ENCODE data around the gene PAXIP1.

DNA sequence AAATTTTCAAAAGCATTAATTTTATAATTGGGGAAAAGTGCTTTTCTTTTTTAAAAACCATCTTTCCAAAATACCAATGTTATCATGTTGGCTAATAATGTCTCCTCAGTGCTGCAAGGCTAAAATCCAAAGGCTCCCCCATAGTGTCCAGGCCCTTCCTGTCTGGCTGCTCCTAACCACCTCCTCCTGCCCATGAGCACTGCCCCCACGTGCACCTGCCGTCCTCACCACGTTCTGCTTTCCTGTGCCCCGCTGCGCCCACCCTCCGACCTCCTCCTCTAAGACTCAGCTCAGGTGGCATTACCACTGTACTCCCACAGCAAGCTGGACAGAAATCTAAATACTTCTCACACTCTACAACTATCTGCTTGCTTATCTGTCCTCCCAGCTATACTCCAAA, 17.7 kb downstream of the PAXIP1 start:
- TF ChIP-seq EZH2phosphoT487 (conservative IDR thresholded peaks at IDR 0.05; ENCODE audit: low read length): no peak
- no peak for TF ChIP-seq CTCF (IDR thresholded peaks at IDR 0.05; ENCODE audit: insufficient read depth, low read length, poor library complexity, severe bottlenecking)

Measured in SU-DHL-6 (cell line).